Ovary (tissue), 9 donors: Measurements from ENCODE around the gene ACAD11. TPM values are rescaled to one million over a fixed set of nuclear protein-coding genes. Genes with fewer than 3 reads are reported as not detected.

Experiments
- DNase-seq, 5 donors: peaks; one replicate each; pipeline ENCODE4 v3.0.0-alpha.2; 2019 to 2020
- H3K27ac ChIP-seq, 2 donors: fragments of 200-600 bp; one replicate each; pipeline versions ENCODE4 v1.5.1 to v1.8.0; 2019 to 2022
- H3K27me3 ChIP-seq: fragments of 200-600 bp; one replicate; pipeline ENCODE4 v1.8.0; 2022
- H3K36me3 ChIP-seq: fragments of 200-600 bp; sonication (generic); one replicate; pipeline ENCODE4 v1.5.1; 2019
- H3K4me1 ChIP-seq: one replicate; pipeline ENCODE4 v1.8.1; 2013; ENCODE audit warnings: mild to moderate bottlenecking, moderate library complexity; ENCODE audit not compliant: insufficient read depth
- H3K4me3 ChIP-seq: fragments of 200-600 bp; sonication (generic); one replicate; pipeline ENCODE4 v1.5.1; 2017
- H3K9me3 ChIP-seq, 2 donors: fragments of 200-600 bp in 1 of 2; sonication (generic) in 1 of 2; one replicate each; pipeline versions ENCODE4 v1.5.1 to v1.8.1; 2013 to 2019; ENCODE audit warnings: mild to moderate bottlenecking in 1 of 2, moderate library complexity in 1 of 2
- EP300 ChIP-seq: sonication (generic); formaldehyde crosslinking; IDR thresholded peaks from one replicate; pipeline ENCODE4 v1.6.1; 2017; ENCODE audit warnings: antibody characterized with exemption
- POLR2A ChIP-seq: fragments of 450-650 bp; IDR thresholded peaks from one replicate; pipeline ENCODE4 v1.6.1; 2017; ENCODE audit warnings: antibody characterized with exemption, mild to moderate bottlenecking, moderate library complexity
- WGBS, 3 donors: extraction: QIAGEN DNeasy Blood & Tissue Kit in 1 of 3; methylation state at CpG; one replicate each; pipeline versions ENCODE4 v1.1.5 to v1.1.7; 2013 to 2017; 5-methylcytosine and 5-hydroxymethylcytosine counted together
- intact Hi-C, 4 donors: fragments of 100-400 bp; cut with DNase I; formaldehyde crosslinking; loops; one replicate each; pipeline versions ENCODE4 v1.11.0 to v1.15.1; 2022 to 2023
- polyA plus RNA-seq, 2 donors: library from polyadenylated mRNA; stranded (reverse); fragments of 200-250 nt in 1 of 2; fragments of 350-450 nt in 1 of 2; fragmentation: Illumina TruSeq in 1 of 2; extraction: RNeasy Lipid Tissue Mini Kit (QIAGEN cat#74804) in 1 of 2; gene quantifications; one replicate each; pipeline ENCODE4 v1.2.3, GENCODE V29; 2013 to 2014
- total RNA-seq, 7 donors: library from RNA; depleted of rRNA in 2 of 7; stranded (reverse); fragments of >200 nt in 2 of 7; fragmentation: NEBNext Ultra II Directional in 3 of 7; extraction: Animal tissue kit (Norgen Biotek cat#: 25700) in 3 of 7; gene quantifications; one replicate each; pipeline versions ENCODE4 v1.1.0 to v1.2.4, GENCODE V29; 2016 to 2023
- TF ChIP-seq, protein P1 (sequence below), 3 donors: fragments of 450-650 bp in 2 of 3; fragments of 200-600 bp in 1 of 3; IDR thresholded peaks; one replicate each; pipeline versions ENCODE4 v1.5.1 to v1.8.0; 2016 to 2022; ENCODE audit warnings: antibody characterized with exemption in 3 of 3, mild to moderate bottlenecking in 1 of 3
- donor health status: DM: no; HTN: no; CAD: no; lungs with moderate emphysema.
- donor health status: DM: no; HTN: no; CAD: no.
- donor health status: Bipolar disorder and iron deficiency.
- donor health status: DM: yes; HTN: yes; CAD: no.
- donor health status: DM: no; HTN: no; CAD: no.
- donor health status: DM: yes; HTN: yes; CAD: no.

Gene ACAD11
- total and polyA plus RNA-seq, 9 donors, result 18.7 to 48.8 (median 25.8) TPM

DNA sequence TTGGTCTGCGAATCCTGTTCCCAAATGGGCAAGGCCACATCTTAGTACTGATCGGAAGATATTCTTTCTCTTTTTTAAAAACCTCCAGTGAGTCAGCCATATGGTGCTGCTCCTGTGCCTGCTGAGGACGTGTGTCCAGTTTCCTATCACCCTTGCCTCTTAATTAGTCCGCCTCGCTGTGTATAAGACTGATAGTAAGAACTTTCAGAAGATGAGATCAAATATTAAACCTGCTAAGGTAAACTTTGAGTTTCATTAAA, 1.1 kb upstream of the ACAD11 start:
- H3K4me1 ChIP-seq, result peaks cover 2% of the 10 kb centered on the region
- WGBS, 3 donors, result 0 to 1% (median 0%) methylated on average over 5 of the region's 5 CpGs
- intact Hi-C loops, result no loop called here

DNA sequence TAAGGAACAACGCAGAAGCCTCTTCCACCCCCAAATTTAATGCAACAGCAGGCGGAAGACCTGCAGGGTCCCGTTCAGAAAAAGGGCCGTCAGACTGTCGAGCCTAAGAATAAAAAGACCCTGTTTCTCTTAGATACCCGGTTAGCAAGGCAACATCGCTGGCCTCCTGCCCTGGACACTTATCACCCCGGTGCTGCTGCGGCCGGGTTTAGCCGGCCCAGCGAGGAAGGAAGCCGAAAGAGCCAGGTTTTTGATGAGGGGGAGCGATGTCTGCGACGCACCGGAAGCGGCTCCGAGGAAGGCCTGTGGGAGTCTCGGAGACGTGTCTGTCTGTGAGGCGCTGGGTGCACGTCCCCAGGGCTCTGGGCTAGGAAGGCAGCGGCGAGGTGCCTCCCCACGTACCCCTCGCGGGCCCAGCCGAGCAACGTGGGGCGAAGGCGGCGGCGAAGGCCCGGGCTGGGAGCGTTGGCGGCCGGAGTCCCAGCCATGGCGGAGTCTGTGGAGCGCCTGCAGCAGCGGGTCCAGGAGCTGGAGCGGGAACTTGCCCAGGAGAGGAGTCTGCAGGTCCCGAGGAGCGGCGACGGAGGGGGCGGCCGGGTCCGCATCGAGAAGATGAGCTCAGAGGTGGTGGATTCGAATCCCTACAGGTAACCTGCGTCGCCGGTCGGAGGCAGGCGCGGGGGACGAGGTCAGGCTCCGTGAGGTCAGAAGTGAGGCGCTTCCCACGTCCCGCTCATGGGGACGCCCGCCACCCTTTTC, 622 bp upstream of the ACAD11 start, which contains the start of gene UBA5:
Gene UBA5, plus strand, starts transcription at position 278 of the 759 bp plus-strand sequence. Its CDS starts 209 bp downstream, at position 487.
- Histone ChIP-seq H3K4me3 (peak within 1 kb of the TSS; percentile 86), H3K36me3 (no peaks in the 10 kb centered on the region), H3K27me3 (no peaks in the 10 kb centered on the region), H3K27ac (peak within 1 kb of the TSS; percentile 83 to 87), H3K9me3 (no peaks in the 10 kb centered on the region), H3K4me1 (peaks cover 2% of the 10 kb centered on the region)
- intact Hi-C loops, result no loop called here
- TF ChIP-seq POLR2A (no peak), EP300 (no peak)
- TF ChIP-seq, protein P1, sequence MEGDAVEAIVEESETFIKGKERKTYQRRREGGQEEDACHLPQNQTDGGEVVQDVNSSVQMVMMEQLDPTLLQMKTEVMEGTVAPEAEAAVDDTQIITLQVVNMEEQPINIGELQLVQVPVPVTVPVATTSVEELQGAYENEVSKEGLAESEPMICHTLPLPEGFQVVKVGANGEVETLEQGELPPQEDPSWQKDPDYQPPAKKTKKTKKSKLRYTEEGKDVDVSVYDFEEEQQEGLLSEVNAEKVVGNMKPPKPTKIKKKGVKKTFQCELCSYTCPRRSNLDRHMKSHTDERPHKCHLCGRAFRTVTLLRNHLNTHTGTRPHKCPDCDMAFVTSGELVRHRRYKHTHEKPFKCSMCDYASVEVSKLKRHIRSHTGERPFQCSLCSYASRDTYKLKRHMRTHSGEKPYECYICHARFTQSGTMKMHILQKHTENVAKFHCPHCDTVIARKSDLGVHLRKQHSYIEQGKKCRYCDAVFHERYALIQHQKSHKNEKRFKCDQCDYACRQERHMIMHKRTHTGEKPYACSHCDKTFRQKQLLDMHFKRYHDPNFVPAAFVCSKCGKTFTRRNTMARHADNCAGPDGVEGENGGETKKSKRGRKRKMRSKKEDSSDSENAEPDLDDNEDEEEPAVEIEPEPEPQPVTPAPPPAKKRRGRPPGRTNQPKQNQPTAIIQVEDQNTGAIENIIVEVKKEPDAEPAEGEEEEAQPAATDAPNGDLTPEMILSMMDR (IDR thresholded peaks at IDR 0.05), result no peak
- peak; percentile 64 to 81 (median 76) for DNase-seq
- 0 to 2% (median 1%) methylated on average over 54 to 64 of the region's 64 CpGs for WGBS, 3 donors

More for the DNA sequence above, 1.1 kb upstream of the ACAD11 start:
- Histone ChIP-seq H3K9me3 (no peaks in the 10 kb centered on the region), H3K27ac (peak overlapping the region; percentile 83 to 87), H3K27me3 (no peaks in the 10 kb centered on the region), H3K4me3 (peak overlapping the region; percentile 86), H3K36me3 (no peaks in the 10 kb centered on the region)
- DNase-seq, result no peak
- no peak for TF ChIP-seq EP300
- TF ChIP-seq, protein P1 (IDR thresholded peaks at IDR 0.05), result no peak

DNA sequence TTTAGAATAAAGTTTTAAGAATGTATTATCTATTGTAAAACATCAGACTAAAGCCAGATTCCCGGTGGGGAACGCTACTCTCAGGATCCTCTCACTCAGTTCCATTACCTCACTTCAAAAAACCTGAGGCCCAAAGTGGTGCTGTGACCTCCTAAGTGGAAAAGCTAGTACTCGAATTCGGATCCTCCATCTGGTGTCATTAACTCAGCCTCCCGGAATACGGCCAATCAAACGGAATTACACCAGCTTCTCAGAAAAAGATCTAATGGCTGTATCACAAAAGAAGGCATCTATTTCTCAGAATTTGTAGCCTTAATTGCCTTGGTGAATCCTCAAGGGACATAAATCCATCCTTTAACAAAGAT, 627 bp downstream of the ACAD11 start:
- peaks cover 2% of the 10 kb centered on the region for H3K4me1 ChIP-seq
- H3K36me3 ChIP-seq, result no peaks in the 10 kb centered on the region
- peak overlapping the region; percentile 83 to 87 for H3K27ac ChIP-seq
- H3K4me3 ChIP-seq, result peak overlapping the region; percentile 86
- intact Hi-C loops, result loop anchor here in 1 of 4 donors (10.0 kb wide), 1 partner anchor 304 kb away; no protein-coding TSS in a partner anchor
- peak in 1 of 5 donors; percentile 30 for DNase-seq
- no peaks in the 10 kb centered on the region for H3K9me3 ChIP-seq
- WGBS, 3 donors, result 0 to 4% (median 1%) methylated on average over 7 of the region's 7 CpGs
- no peaks in the 10 kb centered on the region for H3K27me3 ChIP-seq
- no peak for TF ChIP-seq POLR2A
- TF ChIP-seq, protein P1 (IDR thresholded peaks at IDR 0.05), result no peak
- no peak for TF ChIP-seq EP300

DNA sequence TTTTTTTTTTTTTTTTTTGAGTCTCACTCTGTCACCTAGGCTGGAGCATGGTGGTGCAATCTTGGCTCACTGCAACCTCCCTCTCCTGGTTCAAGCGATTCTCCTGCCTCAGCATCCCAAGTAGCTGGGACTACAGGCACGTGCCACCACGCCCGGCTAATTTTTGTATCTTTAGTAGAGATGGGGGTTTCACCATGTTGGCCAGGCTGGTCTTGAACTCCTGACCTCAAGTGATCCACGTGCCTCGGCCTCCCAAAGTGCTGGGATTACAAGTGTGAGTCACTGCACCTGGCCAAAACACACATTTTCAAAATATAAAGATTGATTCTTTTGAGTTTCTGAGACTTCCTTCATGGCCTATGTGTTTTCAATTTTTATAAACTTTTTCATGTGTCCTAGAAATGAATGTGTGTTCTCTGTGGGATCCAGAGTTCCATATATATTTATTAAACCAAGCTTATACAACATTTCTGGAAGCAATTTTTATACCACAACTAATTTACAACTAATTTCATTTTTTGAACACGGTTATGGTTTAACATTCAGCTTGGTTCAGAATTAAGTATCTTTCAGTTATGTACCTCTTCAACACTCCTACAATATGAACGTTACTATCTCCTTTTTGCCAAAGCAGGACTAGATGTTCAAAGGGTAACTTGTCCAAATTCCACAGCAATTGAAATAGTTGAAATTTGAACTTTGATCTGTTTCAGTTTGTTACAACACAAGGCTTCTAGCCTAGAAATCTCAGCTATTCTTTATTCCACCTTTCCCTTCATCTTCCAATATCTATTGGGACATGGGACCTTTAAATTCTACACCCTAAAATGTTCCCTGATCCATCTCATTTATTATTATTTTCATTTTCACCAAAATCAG, 1.5 kb downstream of the ACAD11 start:
- Histone ChIP-seq H3K27ac (peak overlapping the region in 1 of 2 donors; percentile 87), H3K9me3 (no peaks in the 10 kb centered on the region), H3K27me3 (no peaks in the 10 kb centered on the region), H3K4me1 (peaks cover 2% of the 10 kb centered on the region), H3K4me3 (peak overlapping the region; percentile 86), H3K36me3 (no peaks in the 10 kb centered on the region)
- WGBS, 3 donors, result 75 to 81% (median 75%) methylated on average over 8 of the region's 8 CpGs
- no peak for DNase-seq
- intact Hi-C loops, result loop anchor here in 1 of 4 donors (10.0 kb wide), 1 partner anchor 303 kb away; no protein-coding TSS in a partner anchor
- TF ChIP-seq, protein P1 (IDR thresholded peaks at IDR 0.05), result no peak
- TF ChIP-seq POLR2A (no peak), EP300 (no peak)
